Measurements from ENCODE around the gene ERBB3.
"Not testable (repeated sequence)": the region's sequence is repeated elsewhere in the genome, so short reads cannot be mapped to it uniquely, and the experiment has no call there.

The ERBB3 gene

DNA sequence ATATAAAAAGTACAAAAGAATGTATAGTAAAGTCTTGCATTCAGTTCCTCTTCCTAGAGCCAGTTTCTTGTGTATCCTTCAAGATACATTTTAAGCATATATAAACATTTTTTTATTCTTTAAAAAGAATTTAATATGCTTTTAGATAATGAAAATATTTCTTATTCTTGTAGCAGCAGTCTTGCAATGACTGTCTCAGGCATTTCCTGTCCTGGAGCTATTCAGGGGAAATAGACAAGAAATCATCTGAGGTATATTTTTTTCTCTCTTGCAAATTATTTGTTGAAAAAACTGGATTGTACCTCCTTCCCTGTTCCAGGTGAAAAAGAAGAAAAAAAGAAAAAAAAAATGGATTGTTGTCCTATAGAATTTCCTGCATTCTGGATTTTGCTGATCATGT lies 17.0 kb upstream of the ERBB3 start:
- no peak for DNase-seq (ENCODE audit: low spot score)
- TF ChIP-seq, protein P1, sequence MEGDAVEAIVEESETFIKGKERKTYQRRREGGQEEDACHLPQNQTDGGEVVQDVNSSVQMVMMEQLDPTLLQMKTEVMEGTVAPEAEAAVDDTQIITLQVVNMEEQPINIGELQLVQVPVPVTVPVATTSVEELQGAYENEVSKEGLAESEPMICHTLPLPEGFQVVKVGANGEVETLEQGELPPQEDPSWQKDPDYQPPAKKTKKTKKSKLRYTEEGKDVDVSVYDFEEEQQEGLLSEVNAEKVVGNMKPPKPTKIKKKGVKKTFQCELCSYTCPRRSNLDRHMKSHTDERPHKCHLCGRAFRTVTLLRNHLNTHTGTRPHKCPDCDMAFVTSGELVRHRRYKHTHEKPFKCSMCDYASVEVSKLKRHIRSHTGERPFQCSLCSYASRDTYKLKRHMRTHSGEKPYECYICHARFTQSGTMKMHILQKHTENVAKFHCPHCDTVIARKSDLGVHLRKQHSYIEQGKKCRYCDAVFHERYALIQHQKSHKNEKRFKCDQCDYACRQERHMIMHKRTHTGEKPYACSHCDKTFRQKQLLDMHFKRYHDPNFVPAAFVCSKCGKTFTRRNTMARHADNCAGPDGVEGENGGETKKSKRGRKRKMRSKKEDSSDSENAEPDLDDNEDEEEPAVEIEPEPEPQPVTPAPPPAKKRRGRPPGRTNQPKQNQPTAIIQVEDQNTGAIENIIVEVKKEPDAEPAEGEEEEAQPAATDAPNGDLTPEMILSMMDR (IDR thresholded peaks at IDR 0.05; ENCODE audit: extremely low read depth, missing control alignments), result no peak

DNA sequence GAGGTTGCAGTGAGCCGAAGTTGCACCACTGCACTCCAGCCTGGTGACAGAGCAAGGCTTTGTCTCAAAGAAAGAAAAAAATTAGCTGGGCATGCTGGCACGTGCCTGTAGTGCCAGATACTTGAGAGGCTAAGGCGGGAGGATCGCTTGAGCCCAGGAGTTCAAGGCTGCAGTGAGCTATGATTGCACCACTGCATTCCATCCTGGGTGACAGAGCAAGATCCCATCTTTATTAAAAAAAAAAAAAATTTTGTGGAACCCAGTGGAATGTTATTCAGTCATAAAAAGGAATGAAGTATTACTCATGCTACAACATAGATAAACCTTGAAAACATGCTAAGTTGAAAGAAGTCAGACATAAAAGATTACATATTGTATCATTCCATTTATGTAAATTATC lies 8.3 kb upstream of the ERBB3 start:
- TF ChIP-seq, protein P1 (IDR thresholded peaks at IDR 0.05; ENCODE audit: extremely low read depth, missing control alignments), result no peak
- no peak for DNase-seq (ENCODE audit: low spot score)

DNA sequence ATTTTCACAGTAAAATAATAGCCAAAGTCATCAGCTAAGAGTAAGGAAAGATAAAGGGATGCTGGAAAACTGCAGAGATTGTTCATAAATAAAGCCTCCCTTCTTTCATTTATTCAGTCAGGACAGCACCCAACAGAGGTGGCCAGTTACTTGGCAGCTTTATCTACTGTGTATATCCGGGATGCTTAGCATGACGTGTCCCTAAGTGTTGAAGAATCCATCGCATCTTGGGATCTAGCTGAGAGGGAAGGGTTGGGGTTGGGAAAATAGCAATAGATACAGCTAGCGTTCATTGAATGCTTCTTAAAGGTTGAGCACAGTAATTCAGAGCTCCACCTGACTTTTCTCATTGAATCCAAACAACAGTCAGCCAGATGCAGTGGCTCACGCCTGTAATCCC lies 5.6 kb upstream of the ERBB3 start:
- DNase-seq (ENCODE audit: low spot score), result no peak
- TF ChIP-seq, protein P1 (IDR thresholded peaks at IDR 0.05; ENCODE audit: extremely low read depth, missing control alignments), result no peak

DNA sequence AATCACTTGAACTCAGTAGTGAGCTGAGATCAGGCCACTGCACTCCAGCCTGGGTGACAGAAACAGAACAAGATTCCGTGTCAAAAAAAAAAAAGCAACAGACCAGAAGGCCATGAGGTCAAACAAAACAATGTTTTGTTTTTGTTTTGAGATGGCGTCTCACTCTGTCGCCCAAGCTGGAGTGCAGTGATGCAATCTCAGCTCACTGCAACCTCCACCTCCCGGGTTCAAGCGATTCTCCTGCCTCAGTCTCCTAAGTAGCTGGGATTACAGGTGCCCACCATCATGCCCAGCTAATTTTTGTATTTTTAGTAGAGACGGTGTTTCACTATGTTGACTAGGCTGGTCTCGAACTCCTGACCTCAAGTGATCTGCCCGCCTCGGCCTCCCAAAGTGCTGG lies 2.0 kb upstream of the ERBB3 start:
- DNase-seq (ENCODE audit: low spot score), result not testable (repeated sequence)

DNA sequence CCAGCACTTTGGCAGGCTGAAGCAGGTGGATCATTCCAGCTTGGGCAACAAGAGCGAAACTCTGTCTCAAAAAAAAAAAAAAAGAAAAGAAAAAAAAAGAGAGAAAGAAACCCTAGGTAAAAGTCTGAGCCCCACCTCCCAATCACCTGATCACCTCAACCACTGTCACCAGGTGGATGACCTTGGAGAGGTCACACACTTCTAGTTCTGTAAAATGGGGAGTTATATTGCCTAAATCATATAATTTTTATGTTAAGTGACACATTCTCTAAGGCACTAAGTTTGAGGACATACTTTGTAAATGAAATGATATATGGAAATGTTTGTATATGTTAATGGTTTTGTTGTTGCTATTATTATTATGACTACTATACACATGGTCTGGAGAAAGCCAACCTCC lies 1.5 kb upstream of the ERBB3 start:
- TF ChIP-seq, protein P1 (IDR thresholded peaks at IDR 0.05; ENCODE audit: extremely low read depth, missing control alignments), result no peak
- no peak for DNase-seq (ENCODE audit: low spot score)

DNA sequence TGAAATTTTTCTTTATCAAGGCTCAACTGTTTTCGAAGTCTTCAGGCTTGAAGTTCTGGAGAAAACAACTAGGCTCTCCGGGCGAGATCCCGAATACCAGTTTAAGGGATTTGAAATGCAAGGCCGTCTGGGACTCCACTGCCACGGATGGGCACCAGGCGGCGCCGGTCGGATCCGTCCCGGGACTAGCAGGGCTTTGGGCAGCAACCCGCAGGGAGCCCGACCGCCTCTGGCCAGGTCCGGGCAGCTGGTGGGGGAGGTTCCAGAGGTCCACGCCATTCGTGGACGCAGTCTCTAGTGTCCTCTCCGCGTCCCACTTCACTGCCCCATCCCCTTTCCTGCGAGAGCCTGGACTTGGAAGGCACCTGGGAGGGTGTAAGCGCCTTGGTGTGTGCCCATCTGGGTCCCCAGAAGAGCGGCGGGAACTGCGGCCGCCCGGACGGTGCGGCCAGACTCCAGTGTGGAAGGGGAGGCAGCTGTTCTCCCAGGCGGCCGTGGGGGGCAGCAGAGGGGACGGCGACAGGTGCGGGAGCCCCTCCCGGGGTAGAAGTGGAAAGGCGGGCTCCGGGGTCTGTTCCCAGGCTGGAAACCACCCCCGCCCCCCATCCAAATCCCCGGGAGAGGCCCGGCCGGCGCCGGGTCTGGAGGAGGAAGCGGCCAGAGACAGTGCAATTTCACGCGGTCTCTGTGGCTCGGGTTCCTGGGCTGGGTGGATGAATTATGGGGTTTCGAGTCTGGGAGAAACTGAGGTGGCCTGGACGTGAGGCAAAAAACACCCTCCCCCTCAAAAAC lies 838 bp upstream of the ERBB3 start:
- DNase-seq (ENCODE audit: low spot score), result peak; percentile 87
- TF ChIP-seq, protein P1 (IDR thresholded peaks at IDR 0.05; ENCODE audit: extremely low read depth, missing control alignments), result peak; percentile 45

DNA sequence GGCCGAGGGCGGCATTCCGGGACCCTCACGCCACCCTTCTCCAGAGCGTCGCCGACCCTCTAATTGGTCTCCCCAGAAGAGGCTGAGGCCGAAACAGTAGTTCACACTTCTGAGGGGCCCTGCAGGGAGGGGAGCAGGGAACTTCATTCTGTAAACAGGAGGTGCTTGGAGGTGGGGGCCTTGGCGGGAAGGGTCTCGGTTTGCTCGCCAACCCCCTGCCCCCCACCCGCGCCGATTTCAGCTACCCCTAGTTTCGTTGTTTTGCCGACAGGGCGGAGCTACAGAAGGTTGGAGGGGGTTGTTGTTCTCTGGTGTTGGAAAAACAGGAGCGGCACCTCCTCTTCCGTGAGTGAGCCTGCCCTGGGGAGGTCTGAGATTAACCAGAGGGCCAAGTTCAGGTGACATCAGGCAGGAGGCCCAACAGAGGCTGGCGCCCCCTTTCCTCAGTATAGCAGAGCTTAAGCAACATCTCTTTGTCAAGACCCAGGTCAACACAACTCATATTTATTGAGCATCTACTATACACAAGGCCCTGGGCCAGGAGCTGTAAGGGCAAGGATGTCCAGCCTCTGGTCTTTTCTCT lies 682 bp downstream of the ERBB3 start:
- no peak for DNase-seq (ENCODE audit: low spot score)

More for the DNA sequence above, 682 bp downstream of the ERBB3 start:
- TF ChIP-seq, protein P1 (IDR thresholded peaks at IDR 0.05; ENCODE audit: extremely low read depth, missing control alignments), result no peak
